ENCODE results near the gene JUP. TPM values are rescaled to one million over a fixed set of nuclear protein-coding genes. Genes with fewer than 3 reads are reported as not detected.

Gene JUP
- total and polyA plus RNA-seq, 2 of the 13 experiments (the other 11 are each of a cell fraction or from before 2014, with no cell fraction given): 12.1 to 20.6 TPM

DNA sequence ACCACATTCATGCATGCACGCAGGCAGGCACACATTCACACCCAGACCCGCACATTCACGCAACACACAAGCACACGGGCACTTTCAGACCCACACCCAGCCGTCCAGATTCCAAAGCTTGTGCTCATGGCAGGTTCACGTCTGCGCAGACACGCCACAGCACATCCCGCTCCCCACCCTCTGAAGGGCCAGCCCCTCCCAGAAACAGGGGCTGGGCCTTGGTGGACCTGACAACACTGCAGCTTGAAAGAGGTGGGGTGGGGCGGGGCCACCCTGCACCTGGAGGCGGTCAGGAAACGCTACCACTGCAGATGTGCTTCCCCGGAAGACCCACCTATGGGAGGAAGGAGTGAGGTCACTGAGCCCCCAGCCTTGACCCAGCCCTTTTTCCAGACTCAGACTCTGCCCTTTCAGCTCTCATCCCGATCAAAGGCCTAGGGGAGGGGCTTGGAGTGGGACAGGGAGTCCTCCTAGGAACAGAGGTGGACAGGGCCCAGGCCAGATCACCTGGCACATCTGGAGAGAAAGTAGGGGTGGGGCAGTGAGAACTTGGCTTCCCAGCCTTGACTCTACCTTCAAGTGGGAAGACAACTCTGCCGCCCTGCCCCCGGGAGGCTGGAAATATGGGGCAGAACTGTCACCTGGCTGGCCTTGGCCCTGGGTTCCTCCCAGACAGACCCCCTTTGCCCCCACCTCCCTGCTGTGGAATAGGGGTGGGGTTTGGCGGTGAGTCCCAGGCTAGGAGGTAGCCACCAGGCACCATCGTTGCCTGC lies 14.3 kb upstream of the JUP start (continued):
- peak; percentile 55; the same call in 1 of the 2 replicates for TF ChIP-seq ELF1 (CRISPR knock-in tag; IDR thresholded peaks at IDR 0.05)
- TF ChIP-seq ZNF891 (CRISPR knock-in tag; IDR thresholded peaks at IDR 0.05): no peak
- peak in 1 of 2 experiments; percentile 27; a peak in 1 of 4 replicates for TF ChIP-seq HMGXB4 (CRISPR knock-in tag; IDR thresholded peaks at IDR 0.05; ENCODE audit: borderline replicate concordance in 1 of 2, low read depth in 1 of 2)
- TF ChIP-seq SMARCC2 (IDR thresholded peaks at IDR 0.05): no peak
- TF ChIP-seq CREM (IDR thresholded peaks at IDR 0.05): 0 out of 2 replicates have a peak, but pooled peaks have one; percentile 9
- no peak for TF ChIP-seq CREM (CRISPR knock-in tag; IDR thresholded peaks at IDR 0.05)
- no peak for TF ChIP-seq ZNF430 (CRISPR knock-in tag; IDR thresholded peaks at IDR 0.05)
- peak; percentile 68; the same call in 1 of the 2 replicates for TF ChIP-seq KDM2A (CRISPR knock-in tag; IDR thresholded peaks at IDR 0.05; ENCODE audit: borderline replicate concordance, low read depth)
- TF ChIP-seq ZNF446 (CRISPR knock-in tag; IDR thresholded peaks at IDR 0.05): no peak
- TF ChIP-seq ZNF207 (IDR thresholded peaks at IDR 0.05; ENCODE audit: borderline replicate concordance): no peak
- peak; percentile 11; the same call in 1 of the 2 replicates for TF ChIP-seq ZGPAT (CRISPR knock-in tag; IDR thresholded peaks at IDR 0.05)
- TF ChIP-seq, protein P1, sequence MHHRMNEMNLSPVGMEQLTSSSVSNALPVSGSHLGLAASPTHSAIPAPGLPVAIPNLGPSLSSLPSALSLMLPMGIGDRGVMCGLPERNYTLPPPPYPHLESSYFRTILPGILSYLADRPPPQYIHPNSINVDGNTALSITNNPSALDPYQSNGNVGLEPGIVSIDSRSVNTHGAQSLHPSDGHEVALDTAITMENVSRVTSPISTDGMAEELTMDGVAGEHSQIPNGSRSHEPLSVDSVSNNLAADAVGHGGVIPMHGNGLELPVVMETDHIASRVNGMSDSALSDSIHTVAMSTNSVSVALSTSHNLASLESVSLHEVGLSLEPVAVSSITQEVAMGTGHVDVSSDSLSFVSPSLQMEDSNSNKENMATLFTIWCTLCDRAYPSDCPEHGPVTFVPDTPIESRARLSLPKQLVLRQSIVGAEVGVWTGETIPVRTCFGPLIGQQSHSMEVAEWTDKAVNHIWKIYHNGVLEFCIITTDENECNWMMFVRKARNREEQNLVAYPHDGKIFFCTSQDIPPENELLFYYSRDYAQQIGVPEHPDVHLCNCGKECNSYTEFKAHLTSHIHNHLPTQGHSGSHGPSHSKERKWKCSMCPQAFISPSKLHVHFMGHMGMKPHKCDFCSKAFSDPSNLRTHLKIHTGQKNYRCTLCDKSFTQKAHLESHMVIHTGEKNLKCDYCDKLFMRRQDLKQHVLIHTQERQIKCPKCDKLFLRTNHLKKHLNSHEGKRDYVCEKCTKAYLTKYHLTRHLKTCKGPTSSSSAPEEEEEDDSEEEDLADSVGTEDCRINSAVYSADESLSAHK (CRISPR knock-in tag; IDR thresholded peaks at IDR 0.05; ENCODE audit: borderline replicate concordance): no peak
- peak; percentile 72 to 77; a peak in 3 of 4 replicates for TF ChIP-seq NR2F1 (CRISPR knock-in tag; IDR thresholded peaks at IDR 0.05)
- TF ChIP-seq, protein P2, sequence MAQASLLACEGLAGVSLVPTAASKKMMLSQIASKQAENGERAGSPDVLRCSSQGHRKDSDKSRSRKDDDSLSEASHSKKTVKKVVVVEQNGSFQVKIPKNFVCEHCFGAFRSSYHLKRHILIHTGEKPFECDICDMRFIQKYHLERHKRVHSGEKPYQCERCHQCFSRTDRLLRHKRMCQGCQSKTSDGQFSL (CRISPR knock-in tag; IDR thresholded peaks at IDR 0.05): no peak
- TF ChIP-seq ZNF605 (CRISPR knock-in tag; IDR thresholded peaks at IDR 0.05): no peak
- 0 out of 2 replicates have a peak, but pooled peaks have one; percentile 11 for TF ChIP-seq ZNF580 (CRISPR knock-in tag; IDR thresholded peaks at IDR 0.05; ENCODE audit: borderline replicate concordance, low read depth)
- TF ChIP-seq ZNF703 (CRISPR knock-in tag; IDR thresholded peaks at IDR 0.05; ENCODE audit: borderline replicate concordance): no peak
- TF ChIP-seq ZNF761 (CRISPR knock-in tag; conservative IDR thresholded peaks at IDR 0.05): 0 out of 2 replicates have a peak, but pooled peaks have one; percentile 4
- TF ChIP-seq ZNF333 (CRISPR knock-in tag; IDR thresholded peaks at IDR 0.05; ENCODE audit: borderline replicate concordance): no peak
- TF ChIP-seq ZNF354B (CRISPR knock-in tag; IDR thresholded peaks at IDR 0.05): 0 out of 2 replicates have a peak, but pooled peaks have one; percentile 50
- peak; percentile 67; the same call in 1 of the 2 replicates for TF ChIP-seq SP4 (CRISPR knock-in tag; IDR thresholded peaks at IDR 0.05)
